H9 (cell line): ENCODE data around the gene BCAR3. TPM values are rescaled to one million over a fixed set of nuclear protein-coding genes. Genes with fewer than 3 reads are reported as not detected.

ENCODE experiments used
- DNase-seq: peaks from one replicate; pipeline ENCODE4 v3.0.0-alpha.2; 2017
- H2AFZ ChIP-seq: one replicate; pipeline ENCODE4 v1.6.1; 2013; ENCODE audit warnings: mild to moderate bottlenecking, low read length, control low read depth, moderate library complexity
- H2AK5ac ChIP-seq: 2 replicates; pipeline ENCODE4 v1.6.1; 2013; ENCODE audit warnings: low read length, control low read depth, mixed read lengths; ENCODE audit not compliant: insufficient read length
- H2BK120ac ChIP-seq: one replicate; pipeline ENCODE4 v1.6.1; 2013; ENCODE audit warnings: low read depth, mild to moderate bottlenecking, low read length, control low read depth, inconsistent platforms; ENCODE audit not compliant: poor library complexity, severe bottlenecking
- H2BK12ac ChIP-seq: 2 replicates; pipeline ENCODE4 v1.6.1; 2013; ENCODE audit warnings: low read length, control low read depth, mixed read lengths, low read depth; ENCODE audit not compliant: insufficient read length
- H2BK15ac ChIP-seq: 2 replicates; pipeline ENCODE4 v1.6.1; 2013; ENCODE audit warnings: low read depth, low read length, control low read depth
- H2BK20ac ChIP-seq: one replicate; pipeline ENCODE4 v1.6.1; 2013; ENCODE audit warnings: low read depth, mild to moderate bottlenecking, low read length, control low read depth, inconsistent platforms; ENCODE audit not compliant: poor library complexity, severe bottlenecking
- H2BK5ac ChIP-seq: 2 replicates; pipeline ENCODE4 v1.6.1; 2013; ENCODE audit warnings: low read length, control low read depth, mixed read lengths; ENCODE audit not compliant: insufficient read length
- H3K14ac ChIP-seq: 2 replicates; pipeline ENCODE4 v1.6.1; 2013; ENCODE audit warnings: low read length, control low read depth; ENCODE audit not compliant: insufficient read depth
- H3K18ac ChIP-seq: 2 replicates; pipeline ENCODE4 v1.6.1; 2013; ENCODE audit warnings: low read depth, mild to moderate bottlenecking, mixed read lengths, low read length, control low read depth; ENCODE audit not compliant: insufficient read length
- H3K23ac ChIP-seq: 2 replicates; pipeline ENCODE4 v1.6.1; 2013; ENCODE audit warnings: low read length, control low read depth, mixed read lengths, low read depth; ENCODE audit not compliant: insufficient read length
- H3K23me2 ChIP-seq: 2 replicates; pipeline ENCODE4 v1.6.1; 2013; ENCODE audit warnings: low read depth, mild to moderate bottlenecking, mixed read lengths, low read length, control low read depth; ENCODE audit not compliant: insufficient read length, poor library complexity, severe bottlenecking
- H3K27ac ChIP-seq: 2 replicates; pipeline ENCODE4 v1.5.1; 2013; ENCODE audit warnings: low read length, control low read depth, mixed read lengths, low read depth; ENCODE audit not compliant: insufficient read length
- H3K27me3 ChIP-seq: 2 replicates; pipeline ENCODE4 v1.6.1; 2013; ENCODE audit warnings: low read length, control low read depth, inconsistent platforms; ENCODE audit not compliant: insufficient read depth
- H3K4ac ChIP-seq: 2 replicates; pipeline ENCODE4 v1.6.1; 2013; ENCODE audit warnings: low read depth, mild to moderate bottlenecking, control low read depth, inconsistent platforms, low read length, moderate library complexity
- H3K4me1 ChIP-seq: 2 replicates; pipeline ENCODE4 v1.6.1; 2013; ENCODE audit warnings: low read length, control low read depth, inconsistent platforms; ENCODE audit not compliant: insufficient read depth
- H3K4me2 ChIP-seq: 2 replicates; pipeline ENCODE4 v1.6.1; 2013; ENCODE audit warnings: low read length, control low read depth, mixed read lengths; ENCODE audit not compliant: insufficient read length, insufficient read depth
- H3K56ac ChIP-seq: 2 replicates; pipeline ENCODE4 v1.6.1; 2013; ENCODE audit warnings: low read depth, mild to moderate bottlenecking, mixed read lengths, low read length, control low read depth; ENCODE audit not compliant: insufficient read length
- H3K79me1 ChIP-seq: 2 replicates; pipeline ENCODE4 v1.6.1; 2013; ENCODE audit warnings: low read depth, mild to moderate bottlenecking, moderate library complexity, low read length, control low read depth, inconsistent platforms; ENCODE audit not compliant: insufficient read depth, poor library complexity, severe bottlenecking
- H3K79me2 ChIP-seq: 2 replicates; pipeline ENCODE4 v1.6.1; 2013; ENCODE audit warnings: low read length, control low read depth, inconsistent platforms; ENCODE audit not compliant: insufficient read depth
- H3K9ac ChIP-seq: 2 replicates; pipeline ENCODE4 v1.6.1; 2013; ENCODE audit warnings: low read length, control low read depth, mixed read lengths; ENCODE audit not compliant: insufficient read length; ENCODE audit errors: extremely low read depth
- H3K9me3 ChIP-seq: one replicate; pipeline ENCODE4 v1.6.1; 2013; ENCODE audit warnings: low read depth, low read length, inconsistent platforms; ENCODE audit not compliant: control insufficient read depth
- H3T11ph ChIP-seq: one replicate; pipeline ENCODE4 v1.6.1; 2013; ENCODE audit warnings: mild to moderate bottlenecking, low read length, control low read depth, inconsistent platforms
- H4K20me1 ChIP-seq: one replicate; pipeline ENCODE4 v1.6.1; 2013; ENCODE audit not compliant: control insufficient read depth, insufficient read length, insufficient read depth
- H4K5ac ChIP-seq: 2 replicates; pipeline ENCODE4 v1.6.1; 2013; ENCODE audit warnings: low read depth, mild to moderate bottlenecking, mixed read lengths, low read length, control low read depth; ENCODE audit not compliant: insufficient read length
- H4K8ac ChIP-seq: replicated peaks from 2 replicates; pipeline ENCODE4 v1.6.1; 2013; ENCODE audit warnings: low read length, control low read depth, mixed read lengths, low read depth; ENCODE audit not compliant: insufficient read length
- H4K91ac ChIP-seq: 2 replicates; pipeline ENCODE4 v1.6.1; 2013; ENCODE audit warnings: low read depth, mild to moderate bottlenecking, moderate library complexity, mixed read lengths, low read length, control low read depth; ENCODE audit not compliant: insufficient read length
- H3K27ac Mint-ChIP-seq, 3 experiments: 2 replicates in 2 of 3; 3 replicates in 1 of 3; pipeline ENCODE4 v1.8.0; 2020 to 2021; ENCODE audit warnings: mixed read lengths in 3 of 3, mild to moderate bottlenecking in 1 of 3, moderate library complexity in 1 of 3
- H3K27me3 Mint-ChIP-seq: 2 replicates; pipeline ENCODE4 v1.8.0; 2021; ENCODE audit warnings: low read depth, mild to moderate bottlenecking, moderate library complexity, mixed read lengths
- H3K36me3 Mint-ChIP-seq, 3 experiments: 2 replicates in 2 of 3; 3 replicates in 1 of 3; pipeline ENCODE4 v1.8.0; 2020 to 2021; ENCODE audit warnings: low read depth in 3 of 3, mixed read lengths in 3 of 3; ENCODE audit not compliant: insufficient read depth in 1 of 3
- H3K4me1 Mint-ChIP-seq, 2 experiments: 2 replicates each; pipeline ENCODE4 v1.8.0; 2020; ENCODE audit warnings: mixed read lengths in 2 of 2
- H3K4me3 Mint-ChIP-seq, 2 experiments: 2 replicates in 1 of 2; 3 replicates in 1 of 2; pipeline ENCODE4 v1.8.0; 2020 to 2021; ENCODE audit warnings: mild to moderate bottlenecking in 2 of 2, mixed read lengths in 2 of 2, moderate library complexity in 1 of 2
- H3K9me3 Mint-ChIP-seq, 2 experiments: 2 replicates in 1 of 2; 3 replicates in 1 of 2; pipeline ENCODE4 v1.8.0; 2020; ENCODE audit warnings: mild to moderate bottlenecking in 2 of 2, mixed read lengths in 2 of 2, moderate library complexity in 1 of 2
- CTCF ChIP-seq: fragments of 200-600 bp; sonication (generic); conservative IDR thresholded peaks from 3 replicates; pipeline ENCODE4 v1.8.0; 2021; ENCODE audit warnings: antibody characterized with exemption, mild to moderate bottlenecking
- WGBS: extraction: QIAGEN DNeasy Blood & Tissue Kit; methylation state at CpG from one replicate; pipeline ENCODE4 v1.1.7; 2013; ENCODE audit warnings: missing lambda C conversion rate, low lambda C conversion rate, mixed read lengths; ENCODE audit not compliant: insufficient read length; ENCODE audit errors: extremely low coverage; 5-methylcytosine and 5-hydroxymethylcytosine counted together
- total RNA-seq: library from RNA; stranded (reverse); gene quantifications from 2 replicates; pipeline ENCODE4 v1.2.1, GENCODE V29; 2021

Gene BCAR3
- total RNA-seq, 1 experiment from 2014 or later = 4.9 TPM

DNA sequence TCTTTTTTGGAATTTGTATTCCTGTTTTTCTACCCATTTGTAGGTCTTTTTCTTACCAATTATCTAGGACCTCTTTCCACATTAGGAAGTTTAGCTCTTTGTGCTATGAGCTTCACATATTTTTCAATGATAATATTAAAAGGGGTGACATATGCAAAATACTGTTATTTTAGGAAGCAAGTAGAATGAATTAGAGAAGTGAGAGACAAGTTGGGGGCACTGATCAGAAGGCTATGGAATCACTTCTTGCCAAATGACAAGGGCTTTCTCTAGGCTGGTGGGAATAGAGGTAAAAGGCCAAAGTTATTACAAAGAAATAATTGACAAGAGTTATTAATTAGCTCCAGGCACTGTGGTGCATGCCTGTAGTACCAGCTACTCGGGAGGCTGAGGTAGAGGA, 4.3 kb upstream of the BCAR3 start:
- no peaks in the 10 kb centered on the region for H3K36me3 Mint-ChIP-seq
- Histone ChIP-seq H3K27ac (no peak overlapping the region), H3K4me2 (no peak overlapping the region), H2AK5ac (no peak overlapping the region), H2BK15ac (no peak overlapping the region), H3K9ac (no peak overlapping the region), H2BK5ac (no peak overlapping the region), H3T11ph (no peak overlapping the region), H3K9me3 (no peaks in the 10 kb centered on the region), H3K23ac (no peak overlapping the region), H3K79me1 (no peaks in the 10 kb centered on the region), H2BK120ac (no peak overlapping the region), H3K27me3 (no peaks in the 10 kb centered on the region), H3K14ac (no peak overlapping the region), H3K23me2 (peaks cover 3% of the 10 kb centered on the region), H3K18ac (no peak overlapping the region), H4K20me1 (no peaks in the 10 kb centered on the region), H2BK12ac (no peak overlapping the region), H4K91ac (no peak overlapping the region), H3K56ac (no peak overlapping the region), H3K4me1 (0 out of 2 replicates have a peak, but pooled peaks cover 4% of the 10 kb centered on the region), H2AFZ (no peak overlapping the region), H3K4ac (no peak overlapping the region), H3K79me2 (no peaks in the 10 kb centered on the region), H2BK20ac (no peak overlapping the region), H4K5ac (no peak overlapping the region), H4K8ac (no peak overlapping the region)
- no peaks in the 10 kb centered on the region for H3K9me3 Mint-ChIP-seq
- DNase-seq = no peak
- H3K27ac Mint-ChIP-seq = no peak overlapping the region
- H3K4me1 Mint-ChIP-seq = peaks cover 13 to 19% of the 10 kb centered on the region in 2 experiments
- peaks cover 29% of the 10 kb centered on the region for H3K27me3 Mint-ChIP-seq
- no peak overlapping the region for H3K4me3 Mint-ChIP-seq
- TF ChIP-seq CTCF = no peak
- no CpG with 5 or more reads among the region's 1 CpG for WGBS
